ENCODE data around the gene ACSF3.

ACSF3 gene

DNA sequence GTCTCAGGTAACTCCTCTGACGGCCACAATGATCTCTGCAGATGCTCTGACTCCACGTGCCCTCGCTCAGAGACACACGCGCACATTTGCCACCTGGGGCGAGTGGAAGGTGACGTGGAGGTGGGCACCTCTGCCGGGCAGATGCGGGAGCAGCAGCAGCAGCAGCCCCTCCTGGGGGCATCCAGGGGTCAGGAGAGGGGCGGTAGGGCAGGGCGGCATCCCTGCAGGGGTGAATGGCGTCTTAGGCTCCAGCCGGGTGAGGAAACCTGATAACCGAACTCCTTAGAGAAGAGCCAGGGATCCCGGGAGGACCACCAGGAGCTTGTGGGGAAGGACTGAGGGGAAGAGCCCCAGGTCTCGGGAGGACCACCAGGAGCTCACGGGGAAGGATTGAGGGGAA lies 43.3 kb downstream of the ACSF3 start:
- Histone ChIP-seq H3K27me3 (ENCODE audit: control insufficient read depth, insufficient read depth, low read length) (no peaks in the 10 kb centered on the region), H3K9ac (no peak overlapping the region), H3K36me3 (ENCODE audit: control insufficient read depth, insufficient read depth, low read length) (no peaks in the 10 kb centered on the region), H3K79me2 (peaks cover 20% of the 10 kb centered on the region), H3K9me3 (ENCODE audit: control insufficient read depth, low read length) (no peaks in the 10 kb centered on the region), H3K27ac (no peak overlapping the region), H2AFZ (no peak overlapping the region), H3K4me2 (ENCODE audit: low read length) (no peak overlapping the region), H3K4me1 (no peaks in the 10 kb centered on the region), H3K4me3 (ENCODE audit: low read depth, low read length) (no peak overlapping the region)
- TF ChIP-seq, protein P1, sequence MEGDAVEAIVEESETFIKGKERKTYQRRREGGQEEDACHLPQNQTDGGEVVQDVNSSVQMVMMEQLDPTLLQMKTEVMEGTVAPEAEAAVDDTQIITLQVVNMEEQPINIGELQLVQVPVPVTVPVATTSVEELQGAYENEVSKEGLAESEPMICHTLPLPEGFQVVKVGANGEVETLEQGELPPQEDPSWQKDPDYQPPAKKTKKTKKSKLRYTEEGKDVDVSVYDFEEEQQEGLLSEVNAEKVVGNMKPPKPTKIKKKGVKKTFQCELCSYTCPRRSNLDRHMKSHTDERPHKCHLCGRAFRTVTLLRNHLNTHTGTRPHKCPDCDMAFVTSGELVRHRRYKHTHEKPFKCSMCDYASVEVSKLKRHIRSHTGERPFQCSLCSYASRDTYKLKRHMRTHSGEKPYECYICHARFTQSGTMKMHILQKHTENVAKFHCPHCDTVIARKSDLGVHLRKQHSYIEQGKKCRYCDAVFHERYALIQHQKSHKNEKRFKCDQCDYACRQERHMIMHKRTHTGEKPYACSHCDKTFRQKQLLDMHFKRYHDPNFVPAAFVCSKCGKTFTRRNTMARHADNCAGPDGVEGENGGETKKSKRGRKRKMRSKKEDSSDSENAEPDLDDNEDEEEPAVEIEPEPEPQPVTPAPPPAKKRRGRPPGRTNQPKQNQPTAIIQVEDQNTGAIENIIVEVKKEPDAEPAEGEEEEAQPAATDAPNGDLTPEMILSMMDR (IDR thresholded peaks at IDR 0.05) = no peak

DNA sequence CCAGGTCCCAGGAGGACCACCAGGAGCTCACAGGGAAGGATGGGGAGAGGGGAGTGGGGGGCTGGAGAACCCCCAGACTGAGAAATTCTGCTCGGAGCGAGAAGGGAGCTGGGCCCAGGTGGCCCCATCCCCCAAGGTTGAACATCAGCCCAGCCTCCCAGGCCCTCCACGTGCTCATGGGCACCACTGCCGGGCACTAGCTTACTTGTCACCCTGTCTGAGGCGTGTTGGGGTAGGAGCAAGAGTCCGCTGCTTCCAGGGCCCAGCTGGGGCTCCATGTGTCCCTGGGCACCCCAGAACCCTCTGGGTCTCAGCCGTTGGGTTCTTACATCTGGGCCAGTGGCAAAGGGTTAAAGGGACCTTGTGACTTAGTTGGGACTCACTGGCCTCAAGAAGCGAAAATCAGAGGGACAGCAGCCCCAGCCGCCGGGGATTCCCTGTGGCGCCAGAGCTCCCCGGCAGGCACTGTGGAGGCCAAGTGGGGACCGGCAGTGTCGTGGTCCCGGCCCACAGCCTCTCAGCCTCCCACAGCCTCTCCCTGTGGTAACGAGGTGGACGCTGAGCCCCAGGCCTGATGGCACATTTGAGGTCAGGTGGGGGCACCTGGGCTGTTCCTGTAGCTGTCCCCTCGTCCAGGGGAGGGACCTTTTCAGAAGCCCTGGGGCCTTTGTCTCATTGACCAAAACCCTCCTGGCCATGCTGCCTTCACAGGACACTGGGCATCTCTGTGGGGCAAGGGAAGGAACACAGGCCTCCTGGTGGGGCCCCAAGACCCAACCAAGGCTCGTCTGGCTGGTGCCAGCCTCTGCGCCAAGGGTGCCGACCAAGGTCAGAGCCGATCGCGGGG lies 44.2 kb downstream of the ACSF3 start:
- Histone ChIP-seq H3K27ac (no peak overlapping the region), H3K27me3 (ENCODE audit: control insufficient read depth, insufficient read depth, low read length) (no peaks in the 10 kb centered on the region), H3K36me3 (ENCODE audit: control insufficient read depth, insufficient read depth, low read length) (no peaks in the 10 kb centered on the region), H2AFZ (no peak overlapping the region), H3K4me1 (no peaks in the 10 kb centered on the region), H3K4me3 (ENCODE audit: low read depth, low read length) (no peak overlapping the region), H3K9ac (no peak overlapping the region), H3K79me2 (peaks cover 14% of the 10 kb centered on the region), H3K4me2 (ENCODE audit: low read length) (no peak overlapping the region), H3K9me3 (ENCODE audit: control insufficient read depth, low read length) (no peaks in the 10 kb centered on the region)
- TF ChIP-seq, protein P1 (IDR thresholded peaks at IDR 0.05) = no peak

DNA sequence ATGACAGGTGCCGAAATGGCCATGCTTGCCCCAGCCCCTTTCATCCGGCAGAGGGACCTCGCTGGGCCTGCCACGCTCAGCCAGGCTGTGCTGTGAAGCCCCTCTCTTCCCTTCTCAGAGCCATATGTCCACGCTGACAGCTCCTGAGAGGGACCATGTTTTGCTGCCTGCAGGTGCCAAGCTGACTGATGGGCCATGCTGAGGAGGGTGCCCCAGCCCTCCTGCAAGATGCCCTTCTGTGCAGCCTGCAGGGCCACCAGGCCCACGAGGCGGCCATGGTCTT lies 44.8 kb downstream of the ACSF3 start:
- H3K4me1 ChIP-seq = no peaks in the 10 kb centered on the region
- H3K27me3 ChIP-seq (ENCODE audit: control insufficient read depth, insufficient read depth, low read length) = no peaks in the 10 kb centered on the region
- H3K9ac ChIP-seq = no peak overlapping the region
- no peak overlapping the region for H3K4me2 ChIP-seq (ENCODE audit: low read length)
- no peak overlapping the region for H3K27ac ChIP-seq
- TF ChIP-seq, protein P1 (IDR thresholded peaks at IDR 0.05) = no peak
- peaks cover 10% of the 10 kb centered on the region for H3K79me2 ChIP-seq
- no peaks in the 10 kb centered on the region for H3K9me3 ChIP-seq (ENCODE audit: control insufficient read depth, low read length)
- H3K4me3 ChIP-seq (ENCODE audit: low read depth, low read length) = no peak overlapping the region
- H3K36me3 ChIP-seq (ENCODE audit: control insufficient read depth, insufficient read depth, low read length) = no peaks in the 10 kb centered on the region
- H2AFZ ChIP-seq = no peak overlapping the region

DNA sequence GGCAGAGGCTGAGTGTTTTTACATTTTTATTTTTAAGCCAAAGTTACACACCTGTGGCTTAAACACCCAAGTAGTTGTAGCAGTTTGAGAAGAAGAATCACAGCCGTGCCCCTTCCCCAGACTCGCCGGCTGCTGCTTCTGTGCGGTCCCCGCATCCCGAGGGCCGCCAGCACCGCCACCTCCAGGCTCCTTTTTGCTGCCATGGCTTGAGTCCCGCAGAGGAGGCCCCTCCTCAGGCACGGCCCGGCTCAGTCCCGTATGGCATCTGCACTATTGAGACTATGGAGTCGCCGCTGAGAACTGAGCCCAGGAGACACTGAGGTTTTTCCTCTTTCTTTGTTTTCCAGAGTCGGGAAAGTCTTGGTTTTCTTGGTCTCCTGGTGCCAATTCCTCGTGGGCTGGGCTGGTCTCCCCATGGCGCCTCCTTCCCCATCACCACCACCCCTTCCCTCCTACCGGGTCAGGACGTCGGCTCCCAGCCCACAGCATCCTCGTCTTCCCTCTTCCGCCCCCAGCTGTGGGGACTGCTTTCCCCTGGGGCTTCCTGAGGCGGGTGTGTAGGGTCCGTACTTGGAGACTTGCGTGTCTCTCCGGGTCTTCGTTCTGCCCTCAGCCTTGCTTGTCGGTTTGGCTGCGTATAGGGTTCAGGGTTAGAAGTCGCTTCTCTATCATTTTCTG lies 45.3 kb downstream of the ACSF3 start:
- no peak overlapping the region for H3K4me2 ChIP-seq (ENCODE audit: low read length)
- H3K9ac ChIP-seq = no peak overlapping the region
- no peaks in the 10 kb centered on the region for H3K36me3 ChIP-seq (ENCODE audit: control insufficient read depth, insufficient read depth, low read length)
- no peak overlapping the region for H3K4me3 ChIP-seq (ENCODE audit: low read depth, low read length)
- no peaks in the 10 kb centered on the region for H3K4me1 ChIP-seq
- peaks cover 5% of the 10 kb centered on the region for H3K79me2 ChIP-seq
- no peak overlapping the region for H3K27ac ChIP-seq
- TF ChIP-seq, protein P1 (IDR thresholded peaks at IDR 0.05) = no peak
- H2AFZ ChIP-seq = no peak overlapping the region
- no peaks in the 10 kb centered on the region for H3K9me3 ChIP-seq (ENCODE audit: control insufficient read depth, low read length)
- no peaks in the 10 kb centered on the region for H3K27me3 ChIP-seq (ENCODE audit: control insufficient read depth, insufficient read depth, low read length)

Data from parathyroid adenoma (tissue), 2 donors.